Ishikawa (cell line): ENCODE results near the gene DNAH9.

Experiments
- CEBPB ChIP-seq: IDR thresholded peaks from 2 replicates; pipeline ENCODE4 v1.6.1; 2012
- CREB1 ChIP-seq: IDR thresholded peaks from 2 replicates; pipeline ENCODE4 v1.6.1; 2012; ENCODE audit warnings: low read depth
- EGR1 ChIP-seq: IDR thresholded peaks from 2 replicates; pipeline ENCODE4 v1.6.1; 2012
- EP300 ChIP-seq: IDR thresholded peaks from 2 replicates; pipeline ENCODE4 v1.6.1; 2012; ENCODE audit warnings: borderline replicate concordance
- FOXM1 ChIP-seq: IDR thresholded peaks from 2 replicates; pipeline ENCODE4 v1.6.1; 2012; ENCODE audit warnings: low read depth, borderline replicate concordance
- NFIC ChIP-seq: IDR thresholded peaks from 2 replicates; pipeline ENCODE4 v1.6.1; 2012
- RAD21 ChIP-seq: IDR thresholded peaks from 2 replicates; pipeline ENCODE4 v1.6.1; 2012; ENCODE audit warnings: low read depth
- TAF1 ChIP-seq: IDR thresholded peaks from 2 replicates; pipeline ENCODE4 v1.6.1; 2012; ENCODE audit warnings: low read depth, mild to moderate bottlenecking
- TCF12 ChIP-seq: IDR thresholded peaks from 2 replicates; pipeline ENCODE4 v1.6.1; 2012; ENCODE audit warnings: low read depth
- TEAD4 ChIP-seq: IDR thresholded peaks from 2 replicates; pipeline ENCODE4 v1.6.1; 2012
- USF1 ChIP-seq: IDR thresholded peaks from 2 replicates; pipeline ENCODE4 v1.6.1; 2012
- YY1 ChIP-seq: IDR thresholded peaks from 2 replicates; pipeline ENCODE4 v1.6.1; 2012; ENCODE audit warnings: low read depth
- ZBTB7A ChIP-seq: IDR thresholded peaks from 2 replicates; pipeline ENCODE4 v1.6.1; 2012; ENCODE audit warnings: low read depth
- TF ChIP-seq, protein P1 (sequence below): IDR thresholded peaks from 2 replicates; pipeline ENCODE4 v1.6.1; 2012; ENCODE audit warnings: low read depth, mild to moderate bottlenecking
- TF ChIP-seq, protein P2 (sequence below): IDR thresholded peaks from 2 replicates; pipeline ENCODE4 v1.6.1; 2012

The DNAH9 gene

DNA sequence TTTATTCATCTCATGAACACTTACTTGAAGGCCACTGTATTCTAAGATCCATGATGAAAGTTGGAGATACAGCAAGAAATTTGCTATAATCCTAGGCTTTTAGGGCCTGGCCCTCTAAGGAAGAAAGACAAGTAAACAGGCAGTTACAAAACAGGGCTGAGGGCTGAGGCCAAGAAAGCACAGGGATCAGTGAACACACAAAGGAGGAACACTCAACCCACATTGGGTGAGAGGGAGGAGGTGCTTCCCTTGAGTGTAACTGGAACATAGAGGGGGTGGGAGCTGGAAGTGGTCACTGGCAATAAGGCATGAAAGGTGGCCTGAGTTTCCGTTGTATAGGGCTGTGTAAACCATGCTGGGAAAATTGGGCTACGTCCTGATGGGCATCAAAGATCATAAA lies 286.8 kb downstream of the DNAH9 start:
- TF ChIP-seq ZBTB7A (no peak), TAF1 (no peak), EGR1 (no peak), NFIC (no peak), FOXM1 (no peak), CEBPB (no peak), YY1 (no peak), TCF12 (no peak), EP300 (no peak), CREB1 (no peak), RAD21 (no peak), USF1 (no peak)
- TF ChIP-seq, protein P1, sequence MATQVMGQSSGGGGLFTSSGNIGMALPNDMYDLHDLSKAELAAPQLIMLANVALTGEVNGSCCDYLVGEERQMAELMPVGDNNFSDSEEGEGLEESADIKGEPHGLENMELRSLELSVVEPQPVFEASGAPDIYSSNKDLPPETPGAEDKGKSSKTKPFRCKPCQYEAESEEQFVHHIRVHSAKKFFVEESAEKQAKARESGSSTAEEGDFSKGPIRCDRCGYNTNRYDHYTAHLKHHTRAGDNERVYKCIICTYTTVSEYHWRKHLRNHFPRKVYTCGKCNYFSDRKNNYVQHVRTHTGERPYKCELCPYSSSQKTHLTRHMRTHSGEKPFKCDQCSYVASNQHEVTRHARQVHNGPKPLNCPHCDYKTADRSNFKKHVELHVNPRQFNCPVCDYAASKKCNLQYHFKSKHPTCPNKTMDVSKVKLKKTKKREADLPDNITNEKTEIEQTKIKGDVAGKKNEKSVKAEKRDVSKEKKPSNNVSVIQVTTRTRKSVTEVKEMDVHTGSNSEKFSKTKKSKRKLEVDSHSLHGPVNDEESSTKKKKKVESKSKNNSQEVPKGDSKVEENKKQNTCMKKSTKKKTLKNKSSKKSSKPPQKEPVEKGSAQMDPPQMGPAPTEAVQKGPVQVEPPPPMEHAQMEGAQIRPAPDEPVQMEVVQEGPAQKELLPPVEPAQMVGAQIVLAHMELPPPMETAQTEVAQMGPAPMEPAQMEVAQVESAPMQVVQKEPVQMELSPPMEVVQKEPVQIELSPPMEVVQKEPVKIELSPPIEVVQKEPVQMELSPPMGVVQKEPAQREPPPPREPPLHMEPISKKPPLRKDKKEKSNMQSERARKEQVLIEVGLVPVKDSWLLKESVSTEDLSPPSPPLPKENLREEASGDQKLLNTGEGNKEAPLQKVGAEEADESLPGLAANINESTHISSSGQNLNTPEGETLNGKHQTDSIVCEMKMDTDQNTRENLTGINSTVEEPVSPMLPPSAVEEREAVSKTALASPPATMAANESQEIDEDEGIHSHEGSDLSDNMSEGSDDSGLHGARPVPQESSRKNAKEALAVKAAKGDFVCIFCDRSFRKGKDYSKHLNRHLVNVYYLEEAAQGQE = no peak
- TF ChIP-seq, protein P2, sequence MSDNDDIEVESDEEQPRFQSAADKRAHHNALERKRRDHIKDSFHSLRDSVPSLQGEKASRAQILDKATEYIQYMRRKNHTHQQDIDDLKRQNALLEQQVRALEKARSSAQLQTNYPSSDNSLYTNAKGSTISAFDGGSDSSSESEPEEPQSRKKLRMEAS = no peak

- TF ChIP-seq RAD21 (no peak), ZBTB7A (no peak), YY1 (no peak), USF1 (no peak), EP300 (no peak), CREB1 (no peak)
- TF ChIP-seq, protein P2 = no peak
Measured at GRCh38 chr17:11889266-11889665, 291.0 kb downstream of the DNAH9 start.

- TF ChIP-seq TCF12 (no peak), USF1 (no peak), YY1 (no peak)
Measured at GRCh38 chr17:11893862-11894261, 295.6 kb downstream of the DNAH9 start.

- TF ChIP-seq YY1 = no peak
- TF ChIP-seq CEBPB = no peak
- TF ChIP-seq EP300 = no peak
- TF ChIP-seq TEAD4 = no peak
- no peak for TF ChIP-seq CREB1
- no peak for TF ChIP-seq FOXM1
- no peak for TF ChIP-seq TCF12
- TF ChIP-seq TAF1 = no peak
- TF ChIP-seq EGR1 = no peak
- TF ChIP-seq ZBTB7A = no peak
Measured at GRCh38 chr17:11896199-11896598, 297.9 kb downstream of the DNAH9 start.

DNA sequence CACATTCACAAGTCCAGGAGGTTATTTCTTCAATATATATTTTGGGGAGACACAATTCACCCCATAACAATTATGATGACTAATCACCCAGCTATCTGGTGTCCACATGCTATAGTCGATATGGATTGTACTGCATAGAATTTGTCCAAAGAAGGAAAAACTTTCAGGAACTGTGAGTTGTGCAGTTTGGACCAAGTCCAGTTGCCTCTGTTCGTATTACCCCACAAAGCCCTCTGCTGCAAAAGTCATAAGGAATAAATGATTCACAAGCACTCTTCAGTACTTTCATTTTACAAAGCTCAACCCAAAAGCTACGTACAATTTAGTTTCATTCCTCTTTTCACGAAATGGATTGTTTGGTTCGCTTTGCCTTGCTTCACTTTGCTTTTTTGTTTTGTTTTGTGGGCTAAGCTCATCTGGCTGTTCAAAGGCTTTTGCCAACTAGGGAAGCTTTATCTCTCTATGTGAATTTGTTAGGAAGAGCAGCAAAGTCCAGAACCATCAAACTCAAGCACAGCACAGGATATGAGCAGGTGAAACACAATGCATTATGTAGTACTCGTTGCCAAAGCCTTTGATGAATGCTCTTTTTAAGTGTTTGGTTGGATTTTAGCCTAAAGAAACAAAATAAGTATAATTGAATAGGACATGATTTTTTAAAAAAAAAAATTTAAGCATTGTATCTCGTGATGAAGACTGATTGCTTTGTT lies 300.4 kb downstream of the DNAH9 start:
- TF ChIP-seq, protein P1 = no peak
- TF ChIP-seq YY1 = no peak
- TF ChIP-seq, protein P2 = no peak
- TF ChIP-seq TEAD4 = no peak
- TF ChIP-seq NFIC = no peak
- TF ChIP-seq EGR1 = no peak
- TF ChIP-seq FOXM1 = no peak
- no peak for TF ChIP-seq EP300
- TF ChIP-seq TCF12 = no peak
- TF ChIP-seq CREB1 = no peak
- TF ChIP-seq TAF1 = no peak
- no peak for TF ChIP-seq RAD21
- TF ChIP-seq CEBPB = no peak
- no peak for TF ChIP-seq USF1
- TF ChIP-seq ZBTB7A = no peak
